HG03108 (cell line): Measurements from ENCODE around the gene C17orf100.

Source experiments
- ATAC-seq: cut with Tn5 transposase; IDR thresholded peaks from one replicate; pipeline ENCODE4 v1.9.1; 2021; ENCODE audit warnings: moderate library complexity; ENCODE audit not compliant: unreplicated experiment

Gene C17orf100

GRCh38 chr17:6668219-6668618 is 16.7 kb downstream of the C17orf100 start:
- ATAC-seq = no peak

- ATAC-seq = no peak
These were observed 17.3 kb downstream of the C17orf100 start for GRCh38 chr17:6668727-6669425.

- ATAC-seq = no peak
These were observed 18.1 kb downstream of the C17orf100 start for GRCh38 chr17:6669479-6670212.

GRCh38 chr17:6670571-6670970 is 19.0 kb downstream of the C17orf100 start:
- ATAC-seq = no peak

GRCh38 chr17:6670999-6671398 is 19.4 kb downstream of the C17orf100 start:
- no peak for ATAC-seq

GRCh38 chr17:6671431-6671830 is 19.9 kb downstream of the C17orf100 start:
- ATAC-seq = no peak

DNA sequence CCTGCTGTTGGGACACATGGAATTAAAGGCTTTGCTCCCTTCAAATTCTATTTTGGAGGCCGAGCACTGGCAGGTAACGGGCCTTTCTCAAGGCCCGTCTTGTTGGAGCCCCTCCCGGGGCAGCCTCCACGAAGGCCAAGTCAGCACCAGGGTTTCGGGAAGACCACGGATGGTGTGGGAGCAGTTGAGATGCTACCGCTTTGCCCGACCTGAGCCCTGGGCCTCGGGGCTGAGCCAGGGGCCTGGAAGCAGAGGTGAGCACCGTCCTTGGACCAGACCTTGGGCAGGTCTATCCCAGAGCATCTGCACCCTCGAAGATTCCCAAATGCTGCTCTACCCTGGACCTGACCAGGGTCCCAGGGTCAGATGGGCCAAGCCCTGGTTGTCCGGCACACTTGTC is 23.0 kb downstream of the C17orf100 start:
- ATAC-seq = no peak

DNA sequence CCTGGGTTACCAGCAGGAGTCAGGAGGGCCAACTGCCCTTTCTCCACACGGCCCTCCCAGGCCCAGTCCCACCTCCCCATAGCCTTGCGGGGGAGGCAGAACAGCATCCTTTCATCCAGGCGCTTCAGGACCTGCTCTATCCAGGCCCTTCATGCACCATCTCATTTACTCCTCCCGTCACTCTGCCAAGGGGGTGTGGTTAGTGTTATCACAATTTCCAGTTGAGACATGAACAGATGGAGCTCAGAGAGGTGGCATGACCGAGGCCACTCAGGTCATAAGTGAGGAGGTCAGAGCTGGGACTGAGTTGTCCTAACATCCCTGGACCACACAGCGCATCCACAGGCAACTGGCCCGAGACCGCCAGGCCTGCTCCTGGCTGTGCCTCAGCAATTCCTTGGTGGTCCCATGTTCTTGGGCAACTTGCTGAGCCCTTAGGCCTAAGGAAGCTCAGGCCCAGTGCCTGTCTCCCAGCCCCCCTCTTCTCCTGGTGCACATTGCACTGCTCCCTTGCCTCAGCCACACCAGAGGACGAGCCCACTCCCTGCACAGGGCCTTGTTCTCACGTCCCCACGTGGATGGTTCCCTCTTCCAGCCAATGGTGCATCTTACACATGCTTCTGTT is 23.8 kb downstream of the C17orf100 start:
- no peak for ATAC-seq

DNA sequence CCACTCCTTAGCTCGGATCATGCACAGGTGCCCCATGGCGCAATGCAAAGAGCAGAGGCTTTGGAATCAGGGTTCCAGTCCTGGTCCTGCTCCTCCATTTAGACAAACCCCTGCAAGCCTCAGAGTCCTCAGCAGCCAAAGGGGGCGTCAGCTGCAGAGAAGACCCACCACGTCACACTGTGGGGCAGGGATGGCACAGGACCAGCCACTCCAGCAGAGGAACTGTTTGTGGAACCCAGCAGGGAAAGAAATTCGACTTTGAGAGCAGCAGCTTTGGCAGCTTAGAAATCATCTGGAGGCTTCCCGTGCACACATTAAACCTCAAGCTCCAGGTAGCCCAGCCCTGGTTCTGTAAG is 25.2 kb downstream of the C17orf100 start:
- ATAC-seq = no peak

GRCh38 chr17:6677158-6677831 is 25.7 kb downstream of the C17orf100 start:
- no peak for ATAC-seq

DNA sequence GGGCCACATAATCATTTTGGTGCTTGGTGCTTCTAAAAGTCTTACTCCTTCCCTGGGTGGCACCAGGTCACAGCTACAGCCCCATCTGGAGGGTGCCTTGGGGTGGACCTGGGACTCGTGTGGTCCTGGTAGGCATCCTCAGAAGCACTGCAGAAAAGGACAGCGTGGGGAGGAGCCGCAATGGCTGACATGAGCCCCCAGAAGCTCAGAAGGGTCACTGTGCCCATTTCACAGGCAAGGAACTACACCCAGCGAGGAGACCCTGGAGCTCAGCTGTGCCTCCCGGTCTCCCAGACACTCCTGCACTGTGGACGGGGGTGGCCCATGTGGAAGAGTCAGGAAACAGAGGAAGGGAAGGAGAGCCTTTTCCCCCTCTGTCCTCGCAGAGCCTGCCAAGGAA is 26.4 kb downstream of the C17orf100 start:
- no peak for ATAC-seq

- ATAC-seq = no peak
These were observed 27.7 kb downstream of the C17orf100 start for GRCh38 chr17:6679241-6679640.

DNA sequence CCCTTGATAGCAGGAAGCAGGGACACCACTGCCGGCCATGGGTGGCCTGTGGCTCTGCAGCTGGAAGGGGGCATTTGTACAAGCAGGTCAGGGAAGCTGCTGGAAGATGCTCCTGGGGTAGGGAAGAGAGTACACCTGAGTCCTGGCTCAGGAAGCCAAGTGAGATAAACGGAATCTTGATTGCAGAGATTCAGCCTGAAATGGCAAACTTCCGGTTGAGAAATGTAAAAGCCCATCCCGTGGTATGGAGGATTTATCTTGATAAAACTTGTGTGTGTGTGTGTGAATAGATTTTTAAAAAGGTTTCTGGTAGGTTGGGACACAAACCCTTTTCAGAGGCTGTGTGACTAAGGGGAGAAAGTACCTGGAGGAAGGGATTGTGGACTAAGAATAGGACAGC is 29.6 kb downstream of the C17orf100 start:
- ATAC-seq = no peak

GRCh38 chr17:6681671-6682070 is 30.1 kb downstream of the C17orf100 start:
- no peak for ATAC-seq

DNA sequence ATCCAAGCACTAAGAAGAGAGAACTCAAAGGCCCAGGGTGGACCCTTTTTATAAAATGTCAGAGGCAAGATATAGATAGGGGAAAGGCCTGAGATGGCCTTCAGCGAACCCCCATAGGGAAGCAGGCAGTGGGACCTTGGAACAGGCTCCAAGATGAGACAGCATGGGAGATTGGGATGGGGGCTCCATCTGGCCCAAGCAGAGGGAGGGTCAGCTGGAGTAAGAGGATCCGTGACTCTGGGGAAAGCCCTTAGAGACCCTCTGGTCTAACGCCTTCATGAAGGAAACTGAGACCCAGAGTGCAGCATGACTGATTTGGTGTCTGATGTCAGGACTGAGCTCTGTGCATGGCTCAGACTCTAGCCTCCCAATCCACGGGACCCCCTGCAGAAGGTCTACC is 30.8 kb downstream of the C17orf100 start:
- no peak for ATAC-seq

- ATAC-seq = no peak
These were observed 31.6 kb downstream of the C17orf100 start for GRCh38 chr17:6683081-6683684.

DNA sequence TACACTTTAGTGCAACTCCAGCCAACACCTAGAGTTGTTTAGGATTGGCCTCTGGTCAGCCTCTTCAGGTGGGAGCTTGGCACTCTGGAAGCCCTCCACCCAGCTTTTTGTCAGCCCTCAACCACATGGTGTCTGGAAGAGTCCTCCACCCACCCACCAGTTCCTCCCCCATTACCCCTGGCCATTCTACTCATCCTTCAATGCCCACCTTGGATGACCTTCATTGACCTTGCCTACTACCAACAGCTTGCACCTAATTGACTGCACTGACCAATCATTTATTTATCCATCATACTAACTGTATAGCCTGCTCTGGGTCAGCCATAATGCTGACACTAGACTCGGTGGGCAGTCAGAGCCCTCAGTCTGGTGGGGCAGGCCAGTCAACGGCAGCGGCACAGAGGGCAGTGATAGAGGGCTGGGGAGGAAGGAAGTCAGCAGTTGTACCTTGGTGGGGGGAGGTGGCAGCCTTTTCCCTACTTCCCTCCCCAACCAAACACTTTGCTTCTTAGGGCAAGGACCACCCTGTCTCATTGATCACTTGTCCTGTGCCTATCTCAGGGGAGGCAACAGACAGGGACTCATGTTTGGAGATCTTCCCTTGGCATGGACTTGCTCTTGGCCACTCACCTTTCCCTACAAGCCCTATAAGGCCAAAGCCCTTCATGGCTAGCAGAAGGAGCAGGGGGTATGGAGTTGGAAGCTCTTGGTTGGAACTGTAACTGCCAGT is 32.3 kb downstream of the C17orf100 start:
- ATAC-seq = no peak

GRCh38 chr17:6684460-6684783 is 32.9 kb downstream of the C17orf100 start:
- ATAC-seq = no peak

GRCh38 chr17:6684881-6685767 is 33.6 kb downstream of the C17orf100 start:
- no peak for ATAC-seq

- ATAC-seq = no peak
These were observed 34.5 kb downstream of the C17orf100 start for GRCh38 chr17:6686026-6686425.
